ENCODE measurements around the gene NR3C2.

DNA sequence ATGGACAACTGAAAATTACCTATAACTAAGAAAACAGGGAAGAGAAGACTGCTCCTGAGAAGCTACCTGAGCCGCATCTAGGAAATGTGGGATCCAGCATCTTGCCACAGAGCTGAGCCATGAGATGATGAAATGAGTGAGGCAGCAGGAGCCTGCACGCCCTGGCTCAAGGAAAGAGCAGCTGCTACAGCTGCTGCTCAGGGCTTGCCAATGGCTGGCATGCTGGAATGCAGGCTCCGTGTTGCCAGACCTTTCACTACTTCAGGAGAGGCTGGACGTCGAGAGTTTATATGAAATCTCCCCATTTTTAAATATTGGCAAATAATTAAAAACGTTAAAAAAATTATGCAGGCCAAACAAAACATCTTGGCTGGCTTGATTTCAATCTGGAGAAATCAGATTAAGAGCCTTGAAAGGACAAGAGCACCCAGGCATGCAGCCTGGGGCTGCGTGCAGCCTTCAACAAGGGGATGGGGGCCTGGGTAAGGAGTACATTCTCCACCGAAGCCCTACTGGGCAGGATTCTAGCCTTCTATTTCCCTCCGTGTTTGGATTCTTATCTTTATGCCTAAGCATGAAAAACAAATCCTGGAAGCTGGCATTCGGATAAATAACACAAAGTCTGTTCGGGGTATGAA lies 227.6 kb downstream of the NR3C2 start:
- TF ChIP-seq, protein P1, sequence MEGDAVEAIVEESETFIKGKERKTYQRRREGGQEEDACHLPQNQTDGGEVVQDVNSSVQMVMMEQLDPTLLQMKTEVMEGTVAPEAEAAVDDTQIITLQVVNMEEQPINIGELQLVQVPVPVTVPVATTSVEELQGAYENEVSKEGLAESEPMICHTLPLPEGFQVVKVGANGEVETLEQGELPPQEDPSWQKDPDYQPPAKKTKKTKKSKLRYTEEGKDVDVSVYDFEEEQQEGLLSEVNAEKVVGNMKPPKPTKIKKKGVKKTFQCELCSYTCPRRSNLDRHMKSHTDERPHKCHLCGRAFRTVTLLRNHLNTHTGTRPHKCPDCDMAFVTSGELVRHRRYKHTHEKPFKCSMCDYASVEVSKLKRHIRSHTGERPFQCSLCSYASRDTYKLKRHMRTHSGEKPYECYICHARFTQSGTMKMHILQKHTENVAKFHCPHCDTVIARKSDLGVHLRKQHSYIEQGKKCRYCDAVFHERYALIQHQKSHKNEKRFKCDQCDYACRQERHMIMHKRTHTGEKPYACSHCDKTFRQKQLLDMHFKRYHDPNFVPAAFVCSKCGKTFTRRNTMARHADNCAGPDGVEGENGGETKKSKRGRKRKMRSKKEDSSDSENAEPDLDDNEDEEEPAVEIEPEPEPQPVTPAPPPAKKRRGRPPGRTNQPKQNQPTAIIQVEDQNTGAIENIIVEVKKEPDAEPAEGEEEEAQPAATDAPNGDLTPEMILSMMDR (IDR thresholded peaks at IDR 0.05; ENCODE audit: low read length), result no peak
- TF ChIP-seq EZH2 (IDR thresholded peaks at IDR 0.05; ENCODE audit: borderline replicate concordance, low read length), result no peak

Data from OCI-LY1 (cell line).